ENCODE results near the gene AMIGO3.
"Not testable (repeated sequence)": the region's sequence is repeated elsewhere in the genome, so short reads cannot be mapped to it uniquely, and the experiment has no call there.

AMIGO3 gene

GRCh38 chr3:49688338-49689045 lies 31.0 kb downstream of the AMIGO3 start:
- not testable (repeated sequence) for DNase-seq (ENCODE audit: low read depth in 2 of 2)

- not testable (repeated sequence) for DNase-seq (ENCODE audit: low read depth in 2 of 2)
Measured at GRCh38 chr3:49687424-49687795, 32.1 kb downstream of the AMIGO3 start.

GRCh38 chr3:49686769-49687423 lies 32.6 kb downstream of the AMIGO3 start:
- not testable (repeated sequence) for DNase-seq (ENCODE audit: low read depth in 2 of 2)

GRCh38 chr3:49686346-49686745 lies 33.1 kb downstream of the AMIGO3 start:
- DNase-seq (ENCODE audit: low read depth in 2 of 2) = not testable (repeated sequence)

GRCh38 chr3:49685846-49686245 lies 33.6 kb downstream of the AMIGO3 start:
- DNase-seq (ENCODE audit: low read depth in 2 of 2) = not testable (repeated sequence)

- not testable (repeated sequence) for DNase-seq (ENCODE audit: low read depth in 2 of 2)
Measured at GRCh38 chr3:49685103-49685502, 34.4 kb downstream of the AMIGO3 start.

GRCh38 chr3:49684453-49684852 lies 35.0 kb downstream of the AMIGO3 start:
- DNase-seq (ENCODE audit: low read depth in 2 of 2) = not testable (repeated sequence)

GRCh38 chr3:49683162-49683561 lies 36.3 kb downstream of the AMIGO3 start:
- no peak for DNase-seq (ENCODE audit: low read depth in 2 of 2)

- DNase-seq (ENCODE audit: low read depth in 2 of 2) = no peak
Measured at GRCh38 chr3:49681543-49681942, 37.9 kb downstream of the AMIGO3 start.

- DNase-seq (ENCODE audit: low read depth in 2 of 2) = no peak
Measured at GRCh38 chr3:49681232-49681522, 38.3 kb downstream of the AMIGO3 start.

- DNase-seq (ENCODE audit: low read depth in 2 of 2) = no peak
Measured at GRCh38 chr3:49680493-49681231, 38.8 kb downstream of the AMIGO3 start.

GRCh38 chr3:49675912-49676311 lies 43.6 kb downstream of the AMIGO3 start:
- DNase-seq (ENCODE audit: low read depth in 2 of 2) = no peak

- DNase-seq (ENCODE audit: low read depth in 2 of 2) = no peak
Measured at GRCh38 chr3:49674497-49674983, 44.9 kb downstream of the AMIGO3 start.

GRCh38 chr3:49673715-49674496 lies 45.6 kb downstream of the AMIGO3 start, which contains the start of gene APEH:
TSS of gene APEH (plus strand) at chr3:49674351. CDS start at chr3:49674402, 51 bp downstream.
- peak; percentile 90 to 93 for DNase-seq (ENCODE audit: low read depth in 2 of 2)

GRCh38 chr3:49673121-49673714 lies 46.3 kb downstream of the AMIGO3 start:
- no peak for DNase-seq (ENCODE audit: low read depth in 2 of 2)

- DNase-seq (ENCODE audit: low read depth in 2 of 2) = peak; percentile 47 to 54
Measured at GRCh38 chr3:49671291-49672288, 47.9 kb downstream of the AMIGO3 start.

GRCh38 chr3:49670940-49671290 lies 48.6 kb downstream of the AMIGO3 start:
- no peak for DNase-seq (ENCODE audit: low read depth in 2 of 2)

GRCh38 chr3:49669352-49669751 lies 50.1 kb downstream of the AMIGO3 start:
- no peak for DNase-seq (ENCODE audit: low read depth in 2 of 2)

GRCh38 chr3:49668861-49669260 lies 50.6 kb downstream of the AMIGO3 start:
- DNase-seq (ENCODE audit: low read depth in 2 of 2) = no peak

GRCh38 chr3:49668414-49668797 lies 51.1 kb downstream of the AMIGO3 start:
- no peak for DNase-seq (ENCODE audit: low read depth in 2 of 2)
